Measurements from ENCODE around the gene ZNF415.

- TF ChIP-seq CTCF (IDR thresholded peaks at IDR 0.05) (no peak), POLR2A (IDR thresholded peaks at IDR 0.05) (no peak)
Measured at GRCh38 chr19:53112286-53112685, 20.4 kb downstream of the ZNF415 start.
